Endothelial cell of umbilical vein (primary cell): ENCODE measurements around the gene KCTD10. TPM values are rescaled to one million over a fixed set of nuclear protein-coding genes. Genes with fewer than 3 reads are reported as not detected.

Experiments
- BruUV-seq: library from RNA; stranded (reverse); fragments of 400-500 nt; replicated peaks from 2 replicates; lab custom pipeline; 2021; lab: Mats Ljungman, UMichigan
- CTCF ChIA-PET: fragments of 300-600, 350-600 bp; sonication (Branson Sonifier 250); formaldehyde crosslinking; loops from one replicate; lab custom pipeline; 2021; ENCODE audit warnings: antibody characterized with exemption, inconsistent platforms; lab: Charles Lee
- POLR2A ChIA-PET: fragments of 300-600, 350-600 bp; sonication (Branson Sonifier 250); formaldehyde crosslinking; loops from one replicate; lab custom pipeline; 2021; ENCODE audit warnings: antibody characterized with exemption, inconsistent platforms; lab: Charles Lee
- DNase-seq: peaks from one replicate; pipeline ENCODE4 v3.0.0-alpha.2; 2011; ENCODE audit warnings: low read depth, low spot score
- FAIRE-seq: peaks from 2 replicates; lab custom pipeline; 2011; peaks lifted over from hg19 to GRCh38; lab: Jason Lieb, UNC
- H2AFZ ChIP-seq: 2 replicates; pipeline ENCODE4 v1.6.0; 2012; ENCODE audit warnings: low read depth, low read length, control low read depth, inconsistent platforms
- H3K27ac ChIP-seq: 2 replicates; pipeline ENCODE4 v1.5.1; 2011; ENCODE audit warnings: low read depth, mild to moderate bottlenecking, control low read depth, low read length, moderate library complexity; ENCODE audit not compliant: insufficient read depth
- H3K27me3 ChIP-seq, 2 experiments: 2 replicates each; pipeline versions ENCODE4 v1.6.0 to v1.6.1; 2011; ENCODE audit warnings: low read length in 2 of 2, mixed read lengths in 1 of 2; ENCODE audit not compliant: control insufficient read depth in 2 of 2, insufficient read depth in 2 of 2
- H3K36me3 ChIP-seq, 2 experiments: 2 replicates in 1 of 2; 3 replicates in 1 of 2; pipeline ENCODE4 v1.5.1; 2011; ENCODE audit warnings: low read length in 2 of 2, mild to moderate bottlenecking in 1 of 2, moderate library complexity in 1 of 2; ENCODE audit not compliant: control insufficient read depth in 2 of 2, insufficient read depth in 2 of 2; ENCODE audit errors: extremely low read depth in 1 of 2
- H3K4me1 ChIP-seq: 3 replicates; pipeline ENCODE4 v1.5.1; 2011; ENCODE audit warnings: mild to moderate bottlenecking, low read length; ENCODE audit not compliant: control insufficient read depth, insufficient read depth; ENCODE audit errors: extremely low read depth
- H3K4me2 ChIP-seq: 2 replicates; pipeline ENCODE4 v1.6.1; 2011; ENCODE audit warnings: low read length, control low read depth, mixed read lengths; ENCODE audit not compliant: insufficient read depth
- H3K4me3 ChIP-seq, 3 experiments: fragments of 200-600 bp in 1 of 3; sonication (generic), shearing (Covaris generic) in 1 of 3; replicated peaks in 1 of 3; 2 replicates each; pipeline ENCODE4 v1.5.1; 2011 to 2016; ENCODE audit warnings: control low read depth in 3 of 3, low read length in 3 of 3, mild to moderate bottlenecking in 2 of 3, inconsistent platforms in 1 of 3, low read depth in 1 of 3, moderate library complexity in 1 of 3; ENCODE audit not compliant: insufficient read depth in 1 of 3
- H3K79me2 ChIP-seq: 2 replicates; pipeline ENCODE4 v1.6.0; 2012; ENCODE audit warnings: low read length, inconsistent platforms; ENCODE audit not compliant: control insufficient read depth, insufficient read depth
- H3K9ac ChIP-seq: replicated peaks from 2 replicates; pipeline ENCODE3; 2011; ENCODE audit warnings: low read length, control low read depth; ENCODE audit not compliant: insufficient read depth; ENCODE audit errors: extremely low read depth
- H3K9me1 ChIP-seq: replicated peaks from 3 replicates; pipeline ENCODE4 v1.6.0; 2011; ENCODE audit warnings: mild to moderate bottlenecking, low read length; ENCODE audit not compliant: control insufficient read depth, insufficient read depth; ENCODE audit errors: extremely low read depth
- H3K9me3 ChIP-seq: replicated peaks from 2 replicates; pipeline ENCODE4 v1.5.1; 2012; ENCODE audit warnings: low read length, inconsistent platforms; ENCODE audit not compliant: control insufficient read depth, insufficient read depth
- H4K20me1 ChIP-seq: replicated peaks from 2 replicates; pipeline ENCODE3; 2011; ENCODE audit warnings: mild to moderate bottlenecking, low read length; ENCODE audit not compliant: control insufficient read depth, insufficient read depth; ENCODE audit errors: extremely low read depth
- EZH2 ChIP-seq: IDR thresholded peaks from 2 replicates; pipeline ENCODE4 v1.6.1; 2012; ENCODE audit warnings: borderline replicate concordance, low read depth, mild to moderate bottlenecking, moderate library complexity, low read length, inconsistent platforms; ENCODE audit not compliant: severe bottlenecking
- FOS ChIP-seq: IDR thresholded peaks from 2 replicates; pipeline ENCODE4 v1.6.1; 2011; ENCODE audit warnings: mild to moderate bottlenecking, low read length, moderate library complexity, borderline replicate concordance; ENCODE audit not compliant: insufficient read depth
- GATA2 ChIP-seq: IDR thresholded peaks from 2 replicates; pipeline ENCODE4 v1.7.0; 2011; ENCODE audit warnings: low read depth, mild to moderate bottlenecking, moderate library complexity, mixed read lengths, low read length; ENCODE audit not compliant: insufficient read length, insufficient read depth
- JUN ChIP-seq: IDR thresholded peaks from 2 replicates; pipeline ENCODE4 v1.6.1; 2011; ENCODE audit warnings: borderline replicate concordance, low read depth; ENCODE audit not compliant: insufficient read length, insufficient read depth
- MYC ChIP-seq: IDR thresholded peaks from one replicate; pipeline ENCODE4 v1.6.1; 2011; ENCODE audit warnings: mild to moderate bottlenecking, low read depth, low read length
- POLR2A ChIP-seq: IDR thresholded peaks from 2 replicates; pipeline ENCODE4 v1.6.1; 2012; ENCODE audit warnings: low read depth, mild to moderate bottlenecking, control low read depth, low read length
- POLR2AphosphoS5 ChIP-seq: IDR thresholded peaks from 2 replicates; pipeline ENCODE4 v1.6.1; 2012; ENCODE audit warnings: low read depth, mild to moderate bottlenecking, control low read depth, low read length, moderate library complexity; ENCODE audit not compliant: insufficient read depth
- dilution Hi-C: fragments of 300-500 bp; cut with MboI; formaldehyde crosslinking; loops from one replicate; pipeline ENCODE4 v1.15.0; 2019; ENCODE audit warnings: low sequenced_read_pairs; ENCODE audit not compliant: extremely low pct_ligation_motif_present
- intact Hi-C: fragments of 100-400 bp; cut with micrococcal nuclease; formaldehyde crosslinking; loops from one replicate; pipeline ENCODE4 v1.10.0; 2022
- polyA plus RNA-seq, 4 experiments: library from polyadenylated mRNA; depleted of rRNA in 3 of 4; stranded (reverse) in 3 of 4; unstranded in 1 of 4; fragments of >200 nt; gene quantifications; 2 replicates each; pipeline versions ENCODE4 v1.2.1 to v1.2.3, GENCODE V29; 2011 to 2012; ENCODE audit warnings: missing spikeins in 1 of 4
- total RNA-seq: library from RNA; stranded (reverse); gene quantifications from 2 replicates; pipeline ENCODE4 v1.2.3, GENCODE V29; 2021
- TF ChIP-seq, protein P1 (sequence below), 2 donors: IDR thresholded peaks; 1 replicate in 1 of 2; 2 replicates in 1 of 2; pipeline ENCODE4 v1.5.1; 2011; ENCODE audit warnings: low read length in 2 of 2, mild to moderate bottlenecking in 2 of 2, moderate library complexity in 2 of 2, control low read depth in 1 of 2, inconsistent platforms in 1 of 2, low read depth in 1 of 2; ENCODE audit not compliant: insufficient read depth in 1 of 2; ENCODE audit errors: extremely low read depth in 1 of 2
- TF ChIP-seq, protein P2 (sequence below): IDR thresholded peaks from 2 replicates; pipeline ENCODE4 v1.6.1; 2011; ENCODE audit not compliant: insufficient read depth, insufficient read length

KCTD10 gene
- total and polyA plus RNA-seq, 2 donors (not counting 3 experiments of a cell fraction or from before 2014, with no cell fraction given), result 101 to 112 TPM

DNA sequence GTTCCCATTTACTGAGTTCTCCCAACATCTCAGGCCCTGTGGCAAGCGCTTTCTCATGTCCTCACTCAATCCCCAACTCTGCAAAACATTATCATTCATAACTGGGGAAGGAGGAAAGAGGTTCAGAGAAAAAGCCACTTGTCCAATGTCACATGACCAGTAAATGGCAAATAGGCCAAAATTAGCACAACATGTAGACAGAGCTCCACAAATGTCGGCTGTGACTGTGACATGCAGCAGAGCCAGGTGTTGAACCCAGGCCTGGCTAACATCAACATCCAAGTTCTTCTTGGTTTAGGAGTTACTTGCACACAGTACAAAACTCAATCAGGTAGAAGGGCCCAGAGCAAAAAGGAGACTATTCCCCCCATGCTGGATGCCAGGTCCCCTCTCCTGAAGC, 10.8 kb downstream of the KCTD10 start:
- no peak overlapping the region for H3K4me2 ChIP-seq

DNA sequence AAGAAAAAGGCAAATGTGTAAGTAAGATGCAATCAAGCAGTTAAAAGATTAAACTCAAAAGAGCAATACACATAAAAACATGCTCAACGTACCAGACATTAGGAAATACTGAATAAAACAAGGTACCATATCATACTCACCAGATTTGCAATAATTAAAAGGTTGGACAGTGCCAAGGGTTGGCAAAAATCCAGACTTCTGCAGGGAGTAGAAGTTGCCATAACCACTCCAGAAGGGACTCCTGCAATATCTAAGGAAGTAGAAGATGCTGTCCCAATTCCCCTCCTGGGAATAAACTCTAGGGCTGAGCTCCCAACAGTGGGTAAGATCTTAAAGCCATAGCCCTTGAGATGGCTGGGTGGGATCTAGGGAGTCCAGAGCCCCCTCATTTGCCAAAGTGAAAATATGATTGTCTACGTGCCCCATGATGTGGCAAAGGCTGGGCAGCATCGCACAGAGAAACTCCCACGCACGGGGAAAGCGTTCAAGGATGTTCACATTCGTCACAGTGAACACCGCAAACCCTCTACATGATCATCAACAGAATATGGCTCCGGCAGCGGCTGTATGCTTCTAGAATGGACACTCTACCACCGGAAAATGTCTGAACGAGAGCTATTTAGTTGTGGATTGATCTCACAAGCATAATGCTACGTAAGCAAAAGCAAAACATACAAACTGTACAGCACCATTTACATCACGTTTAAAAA, 12.3 kb downstream of the KCTD10 start:
- Histone ChIP-seq H3K4me3 (no peak overlapping the region), H3K9ac (no peak overlapping the region), H3K79me2 (peaks cover 76% of the 10 kb centered on the region), H3K4me1 (peaks cover 62% of the 10 kb centered on the region), H3K36me3 (peaks cover 3 to 28% of the 10 kb centered on the region in 2 experiments), H3K27ac (no peak overlapping the region), H3K9me3 (no peaks in the 10 kb centered on the region), H2AFZ (no peak overlapping the region), H3K9me1 (no peaks in the 10 kb centered on the region), H3K4me2 (no peak overlapping the region), H4K20me1 (no peaks in the 10 kb centered on the region), H3K27me3 (no peaks in the 10 kb centered on the region)
- intact Hi-C loops (loop anchor here (5.0 kb wide), 1 partner anchor 612 kb away; no protein-coding TSS in a partner anchor), dilution Hi-C loops (no loop called here)
- FAIRE-seq (peak; percentile 63), DNase-seq (peak; percentile 36)
- ChIA-PET POLR2A (no interaction called here), CTCF (interaction anchor here (0.8 to 5.1 kb wide), 3 partner anchors 32 to 54 kb away, joined by 3 to 38 read pairs (median 4); no protein-coding TSS in a partner anchor)
- no TSS peak for BruUV-seq
- no peak for TF ChIP-seq POLR2A
- no peak for TF ChIP-seq MYC
- no peak for TF ChIP-seq EZH2
- no peak for TF ChIP-seq POLR2AphosphoS5
- TF ChIP-seq, protein P1, sequence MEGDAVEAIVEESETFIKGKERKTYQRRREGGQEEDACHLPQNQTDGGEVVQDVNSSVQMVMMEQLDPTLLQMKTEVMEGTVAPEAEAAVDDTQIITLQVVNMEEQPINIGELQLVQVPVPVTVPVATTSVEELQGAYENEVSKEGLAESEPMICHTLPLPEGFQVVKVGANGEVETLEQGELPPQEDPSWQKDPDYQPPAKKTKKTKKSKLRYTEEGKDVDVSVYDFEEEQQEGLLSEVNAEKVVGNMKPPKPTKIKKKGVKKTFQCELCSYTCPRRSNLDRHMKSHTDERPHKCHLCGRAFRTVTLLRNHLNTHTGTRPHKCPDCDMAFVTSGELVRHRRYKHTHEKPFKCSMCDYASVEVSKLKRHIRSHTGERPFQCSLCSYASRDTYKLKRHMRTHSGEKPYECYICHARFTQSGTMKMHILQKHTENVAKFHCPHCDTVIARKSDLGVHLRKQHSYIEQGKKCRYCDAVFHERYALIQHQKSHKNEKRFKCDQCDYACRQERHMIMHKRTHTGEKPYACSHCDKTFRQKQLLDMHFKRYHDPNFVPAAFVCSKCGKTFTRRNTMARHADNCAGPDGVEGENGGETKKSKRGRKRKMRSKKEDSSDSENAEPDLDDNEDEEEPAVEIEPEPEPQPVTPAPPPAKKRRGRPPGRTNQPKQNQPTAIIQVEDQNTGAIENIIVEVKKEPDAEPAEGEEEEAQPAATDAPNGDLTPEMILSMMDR (IDR thresholded peaks at IDR 0.05; ENCODE audit: extremely low read depth in 1 of 2, insufficient read depth in 1 of 2, low read depth in 1 of 2, low read length in 2 of 2), result no peak
- TF ChIP-seq JUN, result no peak
- TF ChIP-seq, protein P2, sequence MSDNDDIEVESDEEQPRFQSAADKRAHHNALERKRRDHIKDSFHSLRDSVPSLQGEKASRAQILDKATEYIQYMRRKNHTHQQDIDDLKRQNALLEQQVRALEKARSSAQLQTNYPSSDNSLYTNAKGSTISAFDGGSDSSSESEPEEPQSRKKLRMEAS, result no peak
- no peak for TF ChIP-seq GATA2
- no peak for TF ChIP-seq FOS

More for the DNA sequence above, 10.8 kb downstream of the KCTD10 start:
- peaks cover 3% of the 10 kb centered on the region for H4K20me1 ChIP-seq
- DNase-seq, result no peak
- H3K36me3 ChIP-seq, result peaks cover 5 to 24% of the 10 kb centered on the region in 2 experiments
- H3K9me1 ChIP-seq, result no peaks in the 10 kb centered on the region
- TF ChIP-seq, protein P1 (IDR thresholded peaks at IDR 0.05; ENCODE audit: extremely low read depth in 1 of 2, insufficient read depth in 1 of 2, low read depth in 1 of 2, low read length in 2 of 2), result no peak
- TF ChIP-seq MYC, result no peak
- no peak overlapping the region for H3K4me3 ChIP-seq
- no peak overlapping the region for H3K9ac ChIP-seq
- dilution Hi-C loops, result no loop called here
- BruUV-seq, result no TSS peak
- intact Hi-C loops, result no loop called here
- peaks cover 49% of the 10 kb centered on the region for H3K4me1 ChIP-seq
- no peak overlapping the region for H3K27ac ChIP-seq
- H3K27me3 ChIP-seq, result no peaks in the 10 kb centered on the region
- ChIA-PET POLR2A (interaction anchor here (1.0 kb wide), 1 partner anchor 11 kb away, joined by 3 read pairs; the partner anchor contains the start of gene KCTD10), CTCF (interaction anchor here (0.9 to 1.2 kb wide), 2 partner anchors 33 to 38 kb away, joined by 3 to 7 read pairs; no protein-coding TSS in a partner anchor)
- no peaks in the 10 kb centered on the region for H3K9me3 ChIP-seq
- H2AFZ ChIP-seq, result no peak overlapping the region
- H3K79me2 ChIP-seq, result peaks cover 76% of the 10 kb centered on the region
- no peak for FAIRE-seq
